Hepatocyte (in vitro differentiated cells): ENCODE results near the gene HTR3A.

Experiments
- CTCF ChIP-seq: fragments of 200-600 bp; sonication (generic); IDR thresholded peaks from 2 replicates; pipeline ENCODE4 v1.5.1; 2016; ENCODE audit warnings: antibody characterized with exemption, mild to moderate bottlenecking; ENCODE audit not compliant: poor library complexity
- EZH2 ChIP-seq: fragments of 200-600 bp; sonication (generic); IDR thresholded peaks from 2 replicates; pipeline ENCODE4 v1.6.1; 2016; ENCODE audit warnings: antibody characterized with exemption, mild to moderate bottlenecking, borderline replicate concordance

GRCh38 chr11:114008331-114008730 is 33.4 kb downstream of the HTR3A start:
- TF ChIP-seq CTCF (no peak), EZH2 (no peak)
